Endodermal cell (in vitro differentiated cells): ENCODE measurements around the gene IGFBP1. TPM values are rescaled to one million over a fixed set of nuclear protein-coding genes. Genes with fewer than 3 reads are reported as not detected.

ENCODE experiments used
- DNase-seq: peaks from one replicate; pipeline ENCODE4 v3.0.0-alpha.2; 2017
- H3K27ac ChIP-seq: 2 replicates; pipeline ENCODE4 v1.5.1; 2013; ENCODE audit warnings: mild to moderate bottlenecking, low read depth, low read length, moderate library complexity
- H3K27me3 ChIP-seq: 2 replicates; pipeline ENCODE4 v1.6.1; 2013; ENCODE audit warnings: mild to moderate bottlenecking, low read length, moderate library complexity; ENCODE audit not compliant: insufficient read depth, control insufficient read depth, poor library complexity, severe bottlenecking
- H3K36me3 ChIP-seq: 2 replicates; pipeline ENCODE4 v1.7.0; 2013; ENCODE audit warnings: mild to moderate bottlenecking, low read length, moderate library complexity; ENCODE audit not compliant: control insufficient read depth, insufficient read depth
- H3K4me1 ChIP-seq: one replicate; pipeline ENCODE4 v1.7.0; 2013; ENCODE audit warnings: low read length; ENCODE audit not compliant: control insufficient read depth, insufficient read depth
- H3K4me3 ChIP-seq: 2 replicates; pipeline ENCODE4 v1.5.1; 2013; ENCODE audit warnings: mild to moderate bottlenecking, low read length, moderate library complexity
- H3K9ac ChIP-seq: 2 replicates; pipeline ENCODE4 v1.6.1; 2013; ENCODE audit warnings: mild to moderate bottlenecking, low read length, moderate library complexity; ENCODE audit not compliant: poor library complexity, severe bottlenecking; ENCODE audit errors: extremely low read depth
- H3K9me3 ChIP-seq: 2 replicates; pipeline ENCODE4 v1.6.1; 2013; ENCODE audit warnings: mild to moderate bottlenecking, low read length, moderate library complexity; ENCODE audit not compliant: control insufficient read depth
- H3K27ac Mint-ChIP-seq: 2 replicates; pipeline ENCODE4 v1.8.0; 2020; ENCODE audit warnings: mixed read lengths
- H3K27me3 Mint-ChIP-seq: 2 replicates; pipeline ENCODE4 v1.8.0; 2021; ENCODE audit warnings: mild to moderate bottlenecking, mixed read lengths; ENCODE audit not compliant: insufficient read depth
- H3K36me3 Mint-ChIP-seq: 2 replicates; pipeline ENCODE4 v1.8.0; 2020; ENCODE audit warnings: low read depth, mixed read lengths
- H3K4me1 Mint-ChIP-seq: 2 replicates; pipeline ENCODE4 v1.8.0; 2020; ENCODE audit warnings: mixed read lengths
- H3K4me3 Mint-ChIP-seq: 2 replicates; pipeline ENCODE4 v1.8.0; 2020; ENCODE audit warnings: mild to moderate bottlenecking, moderate library complexity, mixed read lengths
- H3K9me3 Mint-ChIP-seq: 2 replicates; pipeline ENCODE4 v1.8.0; 2020; ENCODE audit warnings: mild to moderate bottlenecking, mixed read lengths
- CTCF ChIP-seq: fragments of 200-600 bp; sonication (generic); conservative IDR thresholded peaks from 2 replicates; pipeline ENCODE4 v1.5.0; 2021; ENCODE audit warnings: antibody characterized with exemption, mild to moderate bottlenecking
- WGBS, 2 experiments: methylation state at CpG; one replicate each; pipeline versions ENCODE4 v1.1.5 to v1.1.7; 2013; ENCODE audit warnings: missing lambda C conversion rate in 2 of 2, mixed read lengths in 1 of 2; ENCODE audit not compliant: insufficient coverage in 1 of 2, insufficient read length in 1 of 2; 5-methylcytosine and 5-hydroxymethylcytosine counted together
- total RNA-seq, 2 donors: library from RNA; stranded (reverse); fragmentation: NEBNext Ultra II Directional in 1 of 2; extraction: Animal tissue kit (Norgen Biotek cat#: 25700) in 1 of 2; gene quantifications; 2 replicates in 1 of 2; 3 replicates in 1 of 2; pipeline ENCODE4 v1.2.1, GENCODE V29; 2021

IGFBP1 gene
- total RNA-seq, 2 donors from 2014 or later, result not detected

- peaks cover 11% of the 10 kb centered on the region for H3K4me1 Mint-ChIP-seq
- peak; percentile 96 for TF ChIP-seq CTCF
- Histone ChIP-seq H3K36me3 (peaks cover under 1% of the 10 kb centered on the region), H3K9ac (no peak overlapping the region), H3K27me3 (peaks cover 61% of the 10 kb centered on the region), H3K9me3 (no peaks in the 10 kb centered on the region), H3K4me3 (no peak overlapping the region), H3K4me1 (no peaks in the 10 kb centered on the region), H3K27ac (no peak overlapping the region)
- no peak overlapping the region for H3K4me3 Mint-ChIP-seq
- peaks cover 67% of the 10 kb centered on the region for H3K27me3 Mint-ChIP-seq
- H3K9me3 Mint-ChIP-seq, result no peaks in the 10 kb centered on the region
- 18% methylated on average over 15 of the region's 15 CpGs for WGBS, 2 experiments
- H3K36me3 Mint-ChIP-seq, result no peaks in the 10 kb centered on the region
- H3K27ac Mint-ChIP-seq, result no peak overlapping the region
- DNase-seq, result peak; percentile 94
These were observed 29.4 kb downstream of the IGFBP1 start for GRCh38 chr7:45917658-45918057.

GRCh38 chr7:45918556-45918955, 30.3 kb downstream of the IGFBP1 start:
- Histone ChIP-seq H3K27ac (no peak overlapping the region), H3K36me3 (no peaks in the 10 kb centered on the region), H3K4me3 (no peak overlapping the region), H3K9me3 (no peaks in the 10 kb centered on the region), H3K4me1 (no peaks in the 10 kb centered on the region), H3K27me3 (peaks cover 70% of the 10 kb centered on the region), H3K9ac (no peak overlapping the region)
- WGBS, 2 experiments, result 91 to 100% methylated on average over 1 to 2 of the region's 2 CpGs
- Mint-ChIP-seq H3K27me3 (peaks cover 74% of the 10 kb centered on the region), H3K36me3 (no peaks in the 10 kb centered on the region), H3K4me1 (peaks cover 13% of the 10 kb centered on the region), H3K9me3 (no peaks in the 10 kb centered on the region), H3K27ac (no peak overlapping the region), H3K4me3 (no peak overlapping the region)
- TF ChIP-seq CTCF, result no peak
- DNase-seq, result peak; percentile 24

GRCh38 chr7:45919231-45919784, 31.0 kb downstream of the IGFBP1 start:
- Histone ChIP-seq H3K36me3 (no peaks in the 10 kb centered on the region), H3K4me1 (no peaks in the 10 kb centered on the region), H3K27ac (no peak overlapping the region), H3K9ac (no peak overlapping the region), H3K9me3 (no peaks in the 10 kb centered on the region), H3K27me3 (peaks cover 78% of the 10 kb centered on the region), H3K4me3 (peak overlapping the region; percentile 74)
- no peak for DNase-seq
- H3K27me3 Mint-ChIP-seq, result peaks cover 81% of the 10 kb centered on the region
- H3K4me1 Mint-ChIP-seq, result peaks cover 13% of the 10 kb centered on the region
- H3K36me3 Mint-ChIP-seq, result no peaks in the 10 kb centered on the region
- no peaks in the 10 kb centered on the region for H3K9me3 Mint-ChIP-seq
- no peak overlapping the region for H3K27ac Mint-ChIP-seq
- 82 to 92% methylated on average over 5 to 9 of the region's 9 CpGs for WGBS, 2 experiments
- no peak for TF ChIP-seq CTCF
- no peak overlapping the region for H3K4me3 Mint-ChIP-seq
